HG02943 (cell line): Measurements from ENCODE around the gene PRR29.

Source experiments
- ATAC-seq: cut with Tn5 transposase; IDR thresholded peaks from one replicate; pipeline ENCODE4 v1.9.1; 2021; ENCODE audit warnings: mild to moderate bottlenecking, low read depth, moderate library complexity; ENCODE audit not compliant: unreplicated experiment

PRR29 gene

GRCh38 chr17:63998050-63998720 lies at the start of gene PRR29:
Gene PRR29 (plus strand): TSS chr17:63998351. CDS start chr17:63998365, 14 bp downstream.
- no peak for ATAC-seq

GRCh38 chr17:63948521-63948920 lies 49.6 kb upstream of the PRR29 start:
- no peak for ATAC-seq

- ATAC-seq, result no peak
Measured at GRCh38 chr17:63949576-63950250, 48.4 kb upstream of the PRR29 start.

- ATAC-seq, result no peak
Measured at GRCh38 chr17:63950940-63951907, 46.9 kb upstream of the PRR29 start.

GRCh38 chr17:63954402-63955063 lies 43.6 kb upstream of the PRR29 start:
- no peak for ATAC-seq

GRCh38 chr17:63955232-63955631 lies 42.9 kb upstream of the PRR29 start:
- ATAC-seq, result no peak

- ATAC-seq, result no peak
Measured at GRCh38 chr17:63955791-63956190, 42.4 kb upstream of the PRR29 start.

- ATAC-seq, result no peak
Measured at GRCh38 chr17:63956296-63956920, 41.7 kb upstream of the PRR29 start.

- no peak for ATAC-seq
Measured at GRCh38 chr17:63960006-63960405, 38.1 kb upstream of the PRR29 start.

GRCh38 chr17:63960430-63960829 lies 37.7 kb upstream of the PRR29 start:
- ATAC-seq, result no peak

- ATAC-seq, result no peak
Measured at GRCh38 chr17:63961355-63962212, 36.6 kb upstream of the PRR29 start.

- no peak for ATAC-seq
Measured at GRCh38 chr17:63962298-63962744, 35.8 kb upstream of the PRR29 start.

- no peak for ATAC-seq
Measured at GRCh38 chr17:63963123-63963522, 35.0 kb upstream of the PRR29 start.

- no peak for ATAC-seq
Measured at GRCh38 chr17:63966646-63967264, 31.4 kb upstream of the PRR29 start.

GRCh38 chr17:63967953-63968352 lies 30.2 kb upstream of the PRR29 start:
- ATAC-seq, result no peak

- no peak for ATAC-seq
Measured at GRCh38 chr17:63969278-63969677, 28.9 kb upstream of the PRR29 start.

- ATAC-seq, result no peak
Measured at GRCh38 chr17:63972796-63973195, 25.4 kb upstream of the PRR29 start, which contains the start of gene SCN4A. Gene SCN4A (minus strand): TSS chr17:63972918. CDS start chr17:63972841, 77 bp downstream.

- no peak for ATAC-seq
Measured at GRCh38 chr17:63973247-63973646, 24.9 kb upstream of the PRR29 start.
